ENCODE measurements around the gene ZNF429. TPM values are rescaled to one million over a fixed set of nuclear protein-coding genes. Genes with fewer than 3 reads are reported as not detected.
"Not testable (repeated sequence)": the region's sequence is repeated elsewhere in the genome, so short reads cannot be mapped to it uniquely, and the experiment has no call there.

ZNF429 gene
- total RNA-seq, 2 donors from 2014 or later, result 8.4 to 9.9 TPM

DNA sequence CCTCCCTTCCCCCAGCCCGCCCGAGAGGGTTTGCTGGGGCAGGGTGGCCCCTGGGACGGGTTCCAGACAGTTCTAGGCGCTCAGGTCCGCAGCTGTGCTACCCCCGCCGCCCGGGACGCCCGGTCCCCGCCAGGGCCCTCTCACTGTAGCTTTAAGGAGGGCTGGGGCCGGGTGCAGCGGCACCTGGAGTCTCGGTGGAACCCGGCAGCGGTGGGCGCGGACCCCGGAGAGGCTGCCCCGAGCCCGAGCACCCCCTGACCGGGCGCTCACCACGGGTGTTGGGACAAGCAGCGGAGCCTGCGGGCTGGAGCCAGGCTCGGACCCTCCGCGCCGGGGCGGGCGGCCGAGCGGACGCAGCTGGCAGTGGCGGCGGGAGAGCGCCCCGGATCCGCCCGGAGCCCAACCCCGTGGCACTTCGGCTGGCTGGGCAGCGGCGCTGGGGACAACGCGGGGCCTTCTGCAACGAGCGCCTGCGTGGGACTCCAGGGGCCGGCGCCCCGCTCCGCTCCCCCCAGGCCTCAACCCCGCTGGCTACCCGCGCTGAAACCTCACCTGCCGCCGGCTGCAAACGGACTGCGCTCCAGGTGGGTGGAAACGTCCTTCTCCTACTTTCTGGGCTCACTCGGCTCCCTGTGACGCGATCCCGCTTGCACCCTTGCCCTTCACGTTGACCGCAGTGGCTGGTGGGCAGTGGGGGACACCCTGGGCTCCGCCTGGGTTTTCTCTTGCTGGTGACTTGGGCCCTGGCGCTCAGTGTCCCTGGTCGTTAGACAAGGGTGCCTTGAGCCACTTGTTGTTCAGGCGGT lies 81.1 kb downstream of the ZNF429 start:
- DNase-seq (ENCODE audit: low spot score), result no peak
- intact Hi-C loops (cut with DNase I), result loop anchor here in 1 of 2 donors (10.0 kb wide), 1 partner anchor 1068 kb away; no protein-coding TSS in a partner anchor

DNA sequence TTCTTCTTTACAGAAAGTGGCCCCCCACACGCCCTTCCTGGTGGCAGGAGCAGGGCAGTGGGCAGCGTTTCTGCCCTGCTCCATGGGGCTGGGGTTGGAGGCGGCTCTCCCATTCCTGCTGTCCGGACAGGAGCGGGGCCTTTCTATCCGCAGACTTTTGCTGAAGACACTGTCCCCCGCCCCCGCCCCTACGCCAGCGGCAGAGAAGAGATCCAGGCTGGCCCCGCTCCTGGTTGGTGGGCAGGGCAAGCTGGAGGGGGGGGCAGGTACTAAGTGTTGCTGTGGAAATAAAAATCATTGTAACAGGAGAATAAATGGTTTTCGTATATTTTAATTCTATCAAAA lies 81.7 kb downstream of the ZNF429 start:
- DNase-seq (ENCODE audit: low spot score), result no peak
- intact Hi-C loops (cut with DNase I), result loop anchor here in 1 of 2 donors (10.0 kb wide), 1 partner anchor 1068 kb away; no protein-coding TSS in a partner anchor

DNA sequence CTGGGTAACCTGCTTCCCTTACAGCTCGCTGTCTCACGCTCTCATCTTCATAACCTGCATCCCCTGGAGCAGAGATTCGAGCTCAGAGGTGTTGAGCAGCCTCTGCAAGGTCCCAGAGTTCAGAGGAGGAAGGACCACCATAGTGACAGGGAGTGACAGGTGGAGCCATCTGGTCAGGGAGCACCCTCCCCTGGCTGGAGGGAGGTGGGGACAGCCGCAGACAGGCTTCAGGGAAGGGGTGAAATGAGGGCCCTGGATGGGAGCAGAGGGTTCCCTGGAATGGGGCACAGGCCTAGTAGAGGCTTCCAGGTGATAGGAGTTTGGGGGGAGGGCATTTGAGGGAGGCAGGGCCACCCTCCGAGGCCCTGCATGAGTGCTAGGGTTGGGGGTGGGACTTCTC lies 82.1 kb downstream of the ZNF429 start:
- no peak for DNase-seq (ENCODE audit: low spot score)
- intact Hi-C loops (cut with DNase I), result loop anchor here in 1 of 2 donors (10.0 kb wide), 1 partner anchor 1067 kb away; no protein-coding TSS in a partner anchor

DNA sequence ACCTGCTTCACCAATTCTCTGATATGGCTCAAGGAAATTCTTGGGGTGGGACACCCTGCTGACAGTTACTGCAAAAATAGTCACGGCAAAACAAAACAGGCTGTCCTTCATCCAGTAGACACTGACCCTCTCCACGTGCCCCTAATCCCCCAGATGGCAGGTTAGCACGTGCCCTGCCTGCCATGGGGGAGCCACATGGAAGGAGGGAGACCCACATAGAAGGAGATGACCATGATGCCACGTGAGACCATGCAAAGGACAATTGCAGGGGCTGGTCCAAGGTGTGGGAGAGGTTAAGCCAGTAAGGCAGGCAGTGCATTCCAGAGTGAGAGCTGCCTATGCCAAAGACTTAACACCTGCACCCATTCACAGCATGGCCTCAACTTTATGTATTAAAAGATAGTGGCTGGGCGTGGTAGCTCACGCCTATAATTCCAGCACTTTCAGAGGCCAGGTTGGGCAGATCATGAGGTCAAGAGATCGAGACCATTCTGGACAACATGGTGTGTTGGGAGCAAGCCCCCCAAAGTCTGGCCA lies 82.7 kb downstream of the ZNF429 start:
- intact Hi-C loops (cut with DNase I), result loop anchor here in 1 of 2 donors (10.0 kb wide), 1 partner anchor 1067 kb away; no protein-coding TSS in a partner anchor
- DNase-seq (ENCODE audit: low spot score), result no peak

DNA sequence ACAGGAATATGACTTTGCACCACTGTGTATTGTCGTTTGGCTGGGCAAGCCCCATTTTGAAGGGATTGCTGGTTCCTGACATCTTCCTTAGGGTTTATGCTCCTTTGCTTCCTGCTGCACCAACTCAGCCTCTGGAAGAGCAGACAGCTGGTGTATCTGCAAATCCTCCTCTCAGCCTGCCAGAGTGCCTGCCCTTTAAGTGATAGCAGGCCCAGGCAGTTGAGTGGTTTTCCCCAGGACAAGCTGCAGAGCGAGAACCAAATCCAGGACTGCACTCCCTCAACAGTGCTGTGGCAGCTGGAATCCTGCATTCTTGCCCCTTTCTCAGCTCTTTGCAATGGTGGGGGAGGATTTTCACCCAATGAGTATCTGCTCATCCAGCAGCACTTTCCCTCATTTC lies 85.5 kb downstream of the ZNF429 start:
- intact Hi-C loops (cut with DNase I), result no loop called here
- no peak for DNase-seq (ENCODE audit: low spot score)

DNA sequence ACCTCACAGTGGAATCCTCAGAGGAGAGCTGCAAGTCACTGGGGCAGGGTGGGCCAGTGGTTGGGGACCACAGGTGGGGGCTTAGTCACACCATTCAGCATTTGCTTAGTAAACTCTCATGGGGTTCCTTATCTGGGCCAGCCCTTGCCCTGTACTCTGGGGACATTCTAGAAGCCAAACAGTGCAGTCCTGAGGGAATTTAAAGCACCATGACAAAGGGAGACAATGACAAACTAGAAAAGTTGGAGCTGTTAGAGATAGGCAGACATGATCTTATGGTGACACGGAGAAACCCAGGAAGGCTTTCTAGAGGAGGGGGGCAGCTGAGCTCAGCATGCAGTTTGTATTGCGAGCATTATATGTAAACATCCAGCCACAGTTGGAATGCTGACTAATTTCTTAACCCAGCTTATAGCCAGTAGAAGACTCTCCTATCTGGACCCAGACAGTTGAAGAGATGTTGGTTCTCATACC lies 87.6 kb downstream of the ZNF429 start:
- intact Hi-C loops (cut with DNase I), result no loop called here
- no peak for DNase-seq (ENCODE audit: low spot score)

DNA sequence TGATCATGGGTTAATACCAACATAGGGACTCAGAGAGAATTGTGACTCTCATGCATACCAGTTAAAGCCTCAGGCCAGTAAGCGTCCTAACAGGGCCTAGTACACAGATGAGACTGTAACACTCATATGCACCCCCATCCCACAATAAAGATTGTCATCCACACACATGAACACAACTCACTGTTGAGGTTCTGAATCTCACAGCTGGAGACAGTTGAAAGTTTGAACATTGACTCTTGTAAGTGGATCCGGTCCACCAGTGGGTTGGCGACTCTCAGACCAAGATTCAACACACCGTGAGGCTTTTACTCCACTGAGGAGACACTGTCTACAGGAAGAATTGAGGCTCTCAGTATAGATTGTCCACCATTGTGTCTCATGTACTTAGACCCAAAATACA lies 88.1 kb downstream of the ZNF429 start:
- intact Hi-C loops (cut with DNase I), result no loop called here

DNA sequence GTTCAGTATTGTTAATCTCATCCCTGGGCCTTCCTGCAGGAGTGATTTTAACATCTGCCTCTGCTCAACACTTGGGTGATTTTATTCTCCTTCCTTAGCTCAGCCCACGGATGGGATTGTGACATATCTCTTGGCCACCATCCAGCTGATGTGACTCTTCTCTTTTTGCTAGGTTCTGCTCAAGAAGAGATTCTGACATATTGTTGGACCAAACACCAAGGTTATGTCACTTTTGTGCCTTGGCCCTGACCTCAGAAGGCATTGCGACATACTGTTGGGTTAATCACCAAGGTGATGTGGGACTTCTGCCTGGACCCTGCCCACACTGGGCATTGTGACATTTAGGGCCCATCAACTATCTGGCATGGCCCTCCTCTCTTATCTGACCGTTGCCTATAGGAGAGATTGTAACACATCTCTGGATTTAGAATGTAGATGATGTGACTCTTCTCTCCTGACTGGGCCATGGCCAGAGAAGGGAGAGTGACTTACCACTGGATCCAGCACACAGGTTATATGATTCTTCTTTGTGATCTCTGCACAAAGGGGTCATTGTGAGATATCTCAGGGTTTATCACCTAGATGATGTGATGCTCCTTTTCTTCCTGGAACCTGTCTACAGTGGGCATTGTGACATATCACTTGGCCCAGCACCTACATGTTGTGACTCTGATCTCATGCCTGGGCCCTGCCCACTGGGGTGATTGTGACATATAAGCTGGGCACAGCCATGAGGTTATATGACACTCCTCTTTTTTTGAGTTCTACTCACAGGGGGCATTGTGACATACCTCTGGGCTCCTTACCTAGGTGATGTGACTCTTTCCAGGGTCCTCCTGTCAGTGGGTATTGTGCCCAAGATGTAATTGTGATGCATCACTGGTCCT lies 88.8 kb downstream of the ZNF429 start:
- intact Hi-C loops (cut with DNase I), result no loop called here
- peak; percentile 83 for DNase-seq (ENCODE audit: low spot score)

More for the DNA sequence above, 88.1 kb downstream of the ZNF429 start:
- DNase-seq (ENCODE audit: low spot score), result no peak

DNA sequence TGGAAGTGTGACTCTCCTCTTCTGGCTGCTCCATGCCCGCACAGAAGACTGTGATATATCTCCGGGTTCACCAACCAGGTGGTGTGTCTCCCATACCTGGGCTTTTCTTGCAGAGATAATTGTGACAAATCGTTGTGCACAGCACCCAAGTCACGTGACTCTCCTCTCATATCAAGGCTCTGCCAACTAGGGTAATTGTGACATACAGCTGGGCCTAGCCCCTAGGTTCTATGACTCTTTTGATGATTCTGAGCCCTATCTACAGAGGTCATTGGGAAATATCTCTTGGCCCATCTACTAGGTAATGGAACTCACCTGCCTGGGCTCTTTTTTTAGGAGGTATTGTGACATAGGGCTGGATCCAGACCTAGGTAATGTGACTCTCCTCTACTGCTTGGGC lies 89.8 kb downstream of the ZNF429 start:
- DNase-seq (ENCODE audit: low spot score), result no peak
- intact Hi-C loops (cut with DNase I), result no loop called here

DNA sequence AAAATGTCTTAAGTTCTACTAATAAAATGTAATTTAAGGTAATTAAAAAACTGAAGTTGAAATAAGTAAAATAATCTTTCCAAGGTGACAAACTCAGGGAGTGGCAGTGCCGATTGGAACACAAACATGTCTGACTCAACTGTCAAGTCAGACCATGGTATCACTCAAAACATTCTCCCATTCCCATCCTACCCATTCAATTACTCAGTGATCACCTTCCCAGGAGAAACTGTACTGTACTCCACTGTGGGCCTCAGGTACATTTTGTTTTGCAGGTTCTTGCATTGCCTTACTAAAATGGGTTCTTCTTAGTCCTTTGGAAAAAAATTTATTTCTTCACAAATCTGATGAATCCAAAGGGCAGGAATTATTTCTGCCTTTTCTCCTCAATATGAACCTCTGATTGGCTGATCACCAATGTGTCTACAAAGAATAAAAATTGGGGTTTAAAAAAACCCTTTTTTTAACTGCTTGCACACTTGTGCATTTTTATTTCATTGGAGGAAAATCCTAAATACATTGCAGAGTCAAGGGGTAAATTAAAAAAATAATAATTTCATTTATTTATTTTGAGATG lies 96.8 kb downstream of the ZNF429 start:
- intact Hi-C loops (cut with DNase I), result no loop called here
- no peak for DNase-seq (ENCODE audit: low spot score)

DNA sequence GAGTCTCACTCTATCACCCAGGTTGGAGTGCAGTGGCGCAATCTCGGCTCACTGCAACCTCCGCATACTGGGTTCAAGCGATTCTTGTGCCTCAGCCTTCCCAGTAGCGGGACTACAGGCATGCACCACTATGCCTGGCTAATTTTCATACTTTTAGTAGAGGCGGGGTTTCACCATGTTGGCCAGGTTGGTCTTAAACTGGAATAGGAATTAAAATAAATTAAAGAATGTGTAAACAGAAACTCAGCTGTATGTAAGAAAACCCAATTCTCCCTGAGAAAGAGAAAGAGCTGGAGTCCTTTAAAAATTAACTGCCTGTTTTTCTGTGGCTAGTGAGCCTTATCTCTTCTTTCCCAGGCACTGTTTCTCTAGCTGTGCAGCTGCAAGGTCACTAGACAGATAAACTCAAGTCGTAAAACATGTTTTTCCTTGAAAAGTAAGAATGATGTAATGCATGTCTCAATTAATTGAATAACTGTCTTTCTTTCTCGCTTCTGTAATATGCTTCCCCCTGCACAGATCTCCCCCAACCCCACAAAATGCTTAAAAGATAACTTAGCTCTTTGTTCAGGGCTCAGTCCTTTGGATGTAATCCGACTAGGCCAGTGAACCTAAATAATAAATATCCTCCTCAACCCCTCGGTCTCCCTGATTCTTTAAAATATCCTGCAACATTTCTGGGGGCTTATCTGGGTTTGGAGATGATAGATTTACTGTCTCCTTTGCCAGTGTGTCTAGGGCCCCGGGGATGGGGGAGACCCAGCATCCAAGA lies 97.4 kb downstream of the ZNF429 start:
- intact Hi-C loops (cut with DNase I); DNase-seq (ENCODE audit: low spot score): not testable (repeated sequence)

DNA sequence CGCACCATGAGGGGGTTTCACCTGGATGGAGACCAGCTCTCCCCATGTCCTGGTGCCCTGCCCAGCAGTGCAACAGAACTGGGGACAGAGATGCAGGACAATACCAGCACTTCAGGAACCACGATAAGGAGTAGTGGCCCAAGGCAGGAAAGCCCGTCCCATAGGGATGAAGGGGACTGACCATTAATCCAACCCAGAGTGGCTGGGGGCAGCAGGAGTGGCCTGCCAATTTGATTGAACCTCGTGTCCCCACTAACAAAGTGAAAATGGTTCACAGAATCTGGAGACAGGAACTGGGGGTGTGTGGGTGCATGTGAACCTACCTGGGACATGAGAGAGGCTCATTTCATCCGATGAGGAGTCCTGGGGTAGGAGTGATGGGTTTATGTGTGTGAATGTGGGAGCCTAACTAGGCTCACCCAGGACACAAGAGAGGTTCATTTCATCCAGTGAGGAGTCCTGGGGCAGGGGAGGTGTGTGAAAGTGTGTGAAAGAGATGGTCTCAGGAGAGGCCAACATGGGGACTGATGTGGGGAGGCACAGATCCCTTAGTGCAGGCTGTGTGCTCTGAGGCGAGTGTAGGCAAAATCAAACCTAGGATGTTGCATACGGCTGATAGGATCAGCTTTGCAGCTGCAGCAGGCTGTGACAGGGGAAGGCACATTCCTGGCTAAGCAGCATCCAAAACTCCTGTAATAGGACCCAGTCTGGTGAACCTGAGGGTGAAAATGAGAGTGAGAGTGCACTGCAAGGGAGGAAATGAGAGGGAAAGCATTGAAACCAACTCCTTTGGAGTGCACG lies 98.2 kb downstream of the ZNF429 start:
- intact Hi-C loops (cut with DNase I), result no loop called here

DNA sequence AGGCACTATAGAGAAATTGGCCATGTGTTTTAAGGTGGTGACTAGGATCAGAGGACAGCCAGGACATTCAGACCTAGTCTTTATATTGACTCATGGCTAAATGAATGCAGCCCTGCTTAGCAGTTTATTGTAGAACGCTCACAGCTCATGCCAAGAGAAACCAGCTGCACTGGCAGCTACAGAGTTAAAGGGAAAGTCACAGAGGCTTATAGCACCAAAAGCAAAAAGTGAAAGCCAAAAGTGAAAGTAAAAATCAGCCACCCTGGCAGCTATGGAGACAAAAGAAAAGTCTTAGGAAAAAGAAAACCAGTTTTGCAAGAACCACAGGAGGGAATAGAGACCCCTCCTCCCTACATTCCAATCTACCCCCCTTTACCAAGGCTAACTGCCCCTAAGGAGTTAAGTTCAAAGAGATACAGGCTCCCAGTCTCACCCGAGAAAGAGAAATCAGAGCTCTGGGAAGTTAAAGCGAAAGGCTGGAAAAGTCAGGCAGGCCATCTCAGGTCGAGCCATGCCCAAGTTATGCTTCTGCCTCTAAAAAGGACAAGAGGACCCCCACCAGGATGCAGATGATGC lies 99.0 kb downstream of the ZNF429 start:
- intact Hi-C loops (cut with DNase I), result no loop called here
- DNase-seq (ENCODE audit: low spot score), result no peak

More for the DNA sequence above, 98.2 kb downstream of the ZNF429 start:
- no peak for DNase-seq (ENCODE audit: low spot score)

Other genes starting within 250 kb of the ZNF429 start
- 10 to 100 TPM; 14.1 to 14.9 TPM for gene ZNF708, start 176.2 kb upstream of the ZNF429 start, total RNA-seq
- 1 to 10 TPM; 4.5 to 5.2 TPM for gene ZNF738, start 146.6 kb upstream of the ZNF429 start, total RNA-seq
- gene ZNF493, start 108.5 kb upstream of the ZNF429 start, total RNA-seq, result 10 to 100 TPM; 15.1 to 16.2 TPM